ENCODE measurements around the gene AHSA1.
"Not testable (repeated sequence)": the region's sequence is repeated elsewhere in the genome, so short reads cannot be mapped to it uniquely, and the experiment has no call there.

Gene AHSA1

GRCh38 chr14:77457522-77458248, at the start of gene AHSA1, which contains the start of gene VIPAS39:
TSS of gene AHSA1 (plus strand) at chr14:77458093. CDS start at chr14:77458190, 97 bp downstream.
TSS of gene VIPAS39 (minus strand) at chr14:77457601. CDS start at chr14:77454102, 3,499 bp downstream.
- peak; percentile 94 for DNase-seq

- DNase-seq = no peak
These were observed 48.8 kb upstream of the AHSA1 start for GRCh38 chr14:77409131-77409533.

GRCh38 chr14:77415403-77416030, 42.4 kb upstream of the AHSA1 start:
- not testable (repeated sequence) for DNase-seq

GRCh38 chr14:77416098-77416497, 41.8 kb upstream of the AHSA1 start:
- DNase-seq = not testable (repeated sequence)

- no peak for DNase-seq
These were observed 41.1 kb upstream of the AHSA1 start for GRCh38 chr14:77416836-77417235.

- DNase-seq = no peak
These were observed 36.7 kb upstream of the AHSA1 start for GRCh38 chr14:77421201-77421600.

- no peak for DNase-seq
These were observed 34.5 kb upstream of the AHSA1 start, which contains the start of gene NOXRED1 for GRCh38 chr14:77423423-77423822. TSS of gene NOXRED1 (minus strand) at chr14:77423523. CDS start at chr14:77422889, 634 bp downstream.

- no peak for DNase-seq
These were observed 33.0 kb upstream of the AHSA1 start for GRCh38 chr14:77424862-77425261.

- no peak for DNase-seq
These were observed 31.5 kb upstream of the AHSA1 start for GRCh38 chr14:77426396-77426795.

- DNase-seq = no peak
These were observed 21.9 kb upstream of the AHSA1 start for GRCh38 chr14:77436042-77436441.

GRCh38 chr14:77438596-77438995, 19.3 kb upstream of the AHSA1 start:
- DNase-seq = no peak

- no peak for DNase-seq
These were observed 18.0 kb upstream of the AHSA1 start for GRCh38 chr14:77439861-77440260.

- DNase-seq = no peak
These were observed 15.7 kb upstream of the AHSA1 start for GRCh38 chr14:77442196-77442595.

GRCh38 chr14:77455966-77456640, 1.8 kb upstream of the AHSA1 start:
- no peak for DNase-seq

- no peak for DNase-seq
These were observed 775 bp upstream of the AHSA1 start for GRCh38 chr14:77457115-77457521.

- DNase-seq = no peak
These were observed 507 bp downstream of the AHSA1 start for GRCh38 chr14:77458249-77458950.

- DNase-seq = no peak
These were observed 1.3 kb downstream of the AHSA1 start for GRCh38 chr14:77459072-77459723.

- no peak for DNase-seq
These were observed 9.9 kb downstream of the AHSA1 start for GRCh38 chr14:77467801-77468200.

GRCh38 chr14:77469067-77469505, 11.2 kb downstream of the AHSA1 start:
- DNase-seq = no peak

- no peak for DNase-seq
These were observed 11.6 kb downstream of the AHSA1 start for GRCh38 chr14:77469539-77469938.

GRCh38 chr14:77470224-77470870, 12.5 kb downstream of the AHSA1 start:
- DNase-seq = no peak

GRCh38 chr14:77473921-77474320, 16.0 kb downstream of the AHSA1 start:
- no peak for DNase-seq
